Keratinocyte (primary cell): ENCODE results near the gene CDKN2C. TPM values are rescaled to one million over a fixed set of nuclear protein-coding genes. Genes with fewer than 3 reads are reported as not detected.

Experiments
- DNase-seq: peaks from one replicate; pipeline ENCODE4 v3.0.0-alpha.2; 2011; ENCODE audit warnings: low read depth, missing footprints, low spot score
- FAIRE-seq: peaks from 2 replicates; lab custom pipeline; 2011; peaks lifted over from hg19 to GRCh38; lab: Jason Lieb, UNC
- H2AFZ ChIP-seq: 2 replicates; pipeline ENCODE4 v1.6.0; 2012; ENCODE audit warnings: low read length, control low read depth, inconsistent platforms; ENCODE audit not compliant: control insufficient read depth
- H3K27ac ChIP-seq: 2 replicates; pipeline ENCODE4 v1.5.1; 2011; ENCODE audit warnings: low read length; ENCODE audit not compliant: control insufficient read depth, insufficient read depth
- H3K27me3 ChIP-seq: 3 replicates; pipeline ENCODE4 v1.6.0; 2011; ENCODE audit warnings: low read length; ENCODE audit not compliant: control insufficient read depth, insufficient read depth; ENCODE audit errors: extremely low read depth
- H3K36me3 ChIP-seq, 2 experiments: 2 replicates in 1 of 2; 3 replicates in 1 of 2; pipeline ENCODE4 v1.5.1; 2011; ENCODE audit warnings: low read length in 2 of 2, mild to moderate bottlenecking in 1 of 2; ENCODE audit not compliant: control insufficient read depth in 2 of 2, insufficient read depth in 2 of 2; ENCODE audit errors: extremely low read depth in 1 of 2
- H3K4me1 ChIP-seq: 3 replicates; pipeline ENCODE4 v1.5.1; 2011; ENCODE audit warnings: low read length; ENCODE audit not compliant: control insufficient read depth, insufficient read depth; ENCODE audit errors: extremely low read depth
- H3K4me2 ChIP-seq: 3 replicates; pipeline ENCODE4 v1.6.0; 2011; ENCODE audit warnings: low read depth, low read length; ENCODE audit not compliant: control insufficient read depth, insufficient read depth; ENCODE audit errors: extremely low read depth
- H3K4me3 ChIP-seq, 3 experiments: fragments of 200-600 bp in 1 of 3; sonication (generic) in 1 of 3; 2 replicates in 2 of 3; 3 replicates in 1 of 3; pipeline ENCODE4 v1.5.1; 2011 to 2016; ENCODE audit warnings: low read length in 3 of 3, mild to moderate bottlenecking in 3 of 3, control low read depth in 2 of 3, inconsistent platforms in 1 of 3, low read depth in 1 of 3, mixed read lengths in 1 of 3, mixed run types in 1 of 3, moderate library complexity in 1 of 3; ENCODE audit not compliant: control insufficient read depth in 2 of 3, insufficient read depth in 2 of 3; ENCODE audit errors: extremely low read depth in 1 of 3
- H3K79me2 ChIP-seq: 2 replicates; pipeline ENCODE4 v1.6.0; 2012; ENCODE audit warnings: low read length; ENCODE audit not compliant: control insufficient read depth, insufficient read depth
- H3K9ac ChIP-seq: 3 replicates; pipeline ENCODE4 v1.6.0; 2011; ENCODE audit warnings: low read length; ENCODE audit not compliant: control insufficient read depth, insufficient read depth; ENCODE audit errors: extremely low read depth
- H3K9me1 ChIP-seq: 3 replicates; pipeline ENCODE4 v1.6.0; 2011; ENCODE audit warnings: low read length; ENCODE audit not compliant: control insufficient read depth, insufficient read depth; ENCODE audit errors: extremely low read depth
- H3K9me3 ChIP-seq: 2 replicates; pipeline ENCODE4 v1.5.1; 2012; ENCODE audit warnings: low read depth, low read length; ENCODE audit not compliant: control insufficient read depth
- H4K20me1 ChIP-seq: 3 replicates; pipeline ENCODE4 v1.6.0; 2011; ENCODE audit warnings: low read length; ENCODE audit not compliant: control insufficient read depth, insufficient read depth; ENCODE audit errors: extremely low read depth
- EZH2 ChIP-seq: IDR thresholded peaks from one replicate; pipeline ENCODE4 v1.6.1; 2012; ENCODE audit warnings: inconsistent platforms, mild to moderate bottlenecking, low read length, moderate library complexity
- dilution Hi-C: fragments of 300-500 bp; cut with MboI; formaldehyde crosslinking; loops from one replicate; pipeline ENCODE4 v1.7.0; 2020; ENCODE audit warnings: low sequenced_read_pairs; ENCODE audit not compliant: extremely low pct_ligation_motif_present
- polyA plus RNA-seq, 5 experiments: library from polyadenylated mRNA; depleted of rRNA in 3 of 5; stranded (reverse) in 3 of 5; stranded (forward) in 1 of 5; unstranded in 1 of 5; fragments of >200 nt; gene quantifications; 1 replicate in 1 of 5; 2 replicates in 3 of 5; 3 replicates in 1 of 5; pipeline versions ENCODE4 v1.2.1 to v1.2.3, GENCODE V29; 2011 to 2012; ENCODE audit warnings: missing spikeins in 2 of 5, low read depth in 1 of 5, low replicate concordance in 1 of 5
- TF ChIP-seq, protein P1 (sequence below), 3 experiments: IDR thresholded peaks in 1 of 3; conservative IDR thresholded peaks in 1 of 3; optimal IDR thresholded peaks in 1 of 3; 2 replicates in 2 of 3; 3 replicates in 1 of 3; pipeline versions ENCODE3 to v1.5.1; 2011; ENCODE audit warnings: low read length in 3 of 3, mild to moderate bottlenecking in 3 of 3, moderate library complexity in 2 of 3, control low read depth in 1 of 3, inconsistent platforms in 1 of 3; ENCODE audit not compliant: insufficient read depth in 2 of 3; ENCODE audit errors: extremely low read depth in 1 of 3

CDKN2C gene
- polyA plus RNA-seq, 1 donor (not counting 4 experiments of a cell fraction or from before 2014, with no cell fraction given) = 1.3 TPM

DNA sequence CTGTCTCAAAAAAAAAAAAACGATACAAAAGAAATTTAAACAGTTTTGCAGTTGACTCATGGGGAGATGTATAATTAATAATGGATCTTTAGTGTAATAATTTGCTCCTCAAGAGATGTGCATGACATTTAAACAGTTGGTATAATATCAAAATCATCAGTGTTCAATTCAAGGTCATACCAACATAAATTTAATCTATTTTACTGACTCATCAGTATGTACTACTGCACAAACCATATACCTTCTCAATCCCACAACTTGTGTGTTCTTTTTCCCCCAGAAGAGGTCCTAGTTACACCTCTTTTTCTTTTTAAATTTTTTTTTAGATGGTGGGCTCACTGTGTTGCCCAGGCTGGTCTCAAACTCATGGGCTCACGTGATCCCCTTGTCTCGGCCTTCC is 23.6 kb downstream of the CDKN2C start:
- DNase-seq = no peak
- H3K4me3 ChIP-seq = no peak overlapping the region
- no peaks in the 10 kb centered on the region for H3K27me3 ChIP-seq
- H3K36me3 ChIP-seq = no peaks in the 10 kb centered on the region
- no peak overlapping the region for H3K4me2 ChIP-seq
- no peaks in the 10 kb centered on the region for H3K79me2 ChIP-seq
- no peaks in the 10 kb centered on the region for H3K9me3 ChIP-seq
- no peak for FAIRE-seq
- TF ChIP-seq, protein P1, sequence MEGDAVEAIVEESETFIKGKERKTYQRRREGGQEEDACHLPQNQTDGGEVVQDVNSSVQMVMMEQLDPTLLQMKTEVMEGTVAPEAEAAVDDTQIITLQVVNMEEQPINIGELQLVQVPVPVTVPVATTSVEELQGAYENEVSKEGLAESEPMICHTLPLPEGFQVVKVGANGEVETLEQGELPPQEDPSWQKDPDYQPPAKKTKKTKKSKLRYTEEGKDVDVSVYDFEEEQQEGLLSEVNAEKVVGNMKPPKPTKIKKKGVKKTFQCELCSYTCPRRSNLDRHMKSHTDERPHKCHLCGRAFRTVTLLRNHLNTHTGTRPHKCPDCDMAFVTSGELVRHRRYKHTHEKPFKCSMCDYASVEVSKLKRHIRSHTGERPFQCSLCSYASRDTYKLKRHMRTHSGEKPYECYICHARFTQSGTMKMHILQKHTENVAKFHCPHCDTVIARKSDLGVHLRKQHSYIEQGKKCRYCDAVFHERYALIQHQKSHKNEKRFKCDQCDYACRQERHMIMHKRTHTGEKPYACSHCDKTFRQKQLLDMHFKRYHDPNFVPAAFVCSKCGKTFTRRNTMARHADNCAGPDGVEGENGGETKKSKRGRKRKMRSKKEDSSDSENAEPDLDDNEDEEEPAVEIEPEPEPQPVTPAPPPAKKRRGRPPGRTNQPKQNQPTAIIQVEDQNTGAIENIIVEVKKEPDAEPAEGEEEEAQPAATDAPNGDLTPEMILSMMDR (optimal IDR thresholded peaks at IDR 0.05 in 1 of 3, IDR thresholded peaks at IDR 0.05 in 1 of 3, conservative IDR thresholded peaks at IDR 0.05 in 1 of 3; ENCODE audit: extremely low read depth in 1 of 3, insufficient read depth in 2 of 3, low read length in 3 of 3) = no peak
- TF ChIP-seq EZH2 = no peak
- H3K9me1 ChIP-seq = no peaks in the 10 kb centered on the region
- dilution Hi-C loops = no loop called here
- no peaks in the 10 kb centered on the region for H4K20me1 ChIP-seq
- H3K27ac ChIP-seq = no peak overlapping the region
- no peaks in the 10 kb centered on the region for H3K4me1 ChIP-seq
- H3K9ac ChIP-seq = no peak overlapping the region
- no peak overlapping the region for H2AFZ ChIP-seq

DNA sequence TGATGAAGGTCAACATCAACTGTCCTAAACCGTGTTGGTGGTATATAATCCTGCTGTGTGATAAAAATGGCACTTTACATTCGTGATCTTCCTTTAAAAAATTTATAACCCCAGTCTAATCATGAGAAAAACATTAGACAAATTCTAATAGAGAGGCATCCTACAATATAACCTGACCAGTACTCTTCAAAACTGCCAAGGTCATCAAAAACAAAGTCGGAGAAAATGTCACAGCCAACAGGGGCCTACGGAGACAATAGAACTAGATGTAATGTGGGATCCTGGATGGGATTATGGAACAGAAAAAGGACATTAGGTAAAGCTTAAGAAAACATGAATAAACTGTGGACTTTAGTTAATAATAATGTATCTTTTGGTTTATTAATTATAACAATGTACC is 25.0 kb downstream of the CDKN2C start:
- no peak overlapping the region for H3K4me2 ChIP-seq
- H3K79me2 ChIP-seq = no peaks in the 10 kb centered on the region
- no peaks in the 10 kb centered on the region for H3K27me3 ChIP-seq
- H3K27ac ChIP-seq = no peak overlapping the region
- no peaks in the 10 kb centered on the region for H4K20me1 ChIP-seq
- H2AFZ ChIP-seq = no peak overlapping the region
- no peaks in the 10 kb centered on the region for H3K4me1 ChIP-seq
- no peak overlapping the region for H3K9ac ChIP-seq
- no peaks in the 10 kb centered on the region for H3K9me1 ChIP-seq
- no peak for TF ChIP-seq EZH2
- TF ChIP-seq, protein P1 (optimal IDR thresholded peaks at IDR 0.05 in 1 of 3, IDR thresholded peaks at IDR 0.05 in 1 of 3, conservative IDR thresholded peaks at IDR 0.05 in 1 of 3; ENCODE audit: extremely low read depth in 1 of 3, insufficient read depth in 2 of 3, low read length in 3 of 3) = no peak
- dilution Hi-C loops = no loop called here
- no peaks in the 10 kb centered on the region for H3K9me3 ChIP-seq
- no peak overlapping the region for H3K4me3 ChIP-seq
- no peak for DNase-seq
- FAIRE-seq = no peak
- H3K36me3 ChIP-seq = no peaks in the 10 kb centered on the region
